Measurements from ENCODE around the gene PNMA6E.

The PNMA6E gene

GRCh38 chrX:153380691-153381090 is 20.5 kb downstream of the PNMA6E start:
- DNase-seq (ENCODE audit: low spot score) = no peak

GRCh38 chrX:153379971-153380581 is 21.1 kb downstream of the PNMA6E start:
- no peak for DNase-seq (ENCODE audit: low spot score)
- no peak for TF ChIP-seq CTCF (IDR thresholded peaks at IDR 0.05; ENCODE audit: extremely low read depth, missing control alignments)

More at GRCh38 chrX:153380691-153381090, 20.5 kb downstream of the PNMA6E start:
- TF ChIP-seq CTCF (IDR thresholded peaks at IDR 0.05; ENCODE audit: extremely low read depth, missing control alignments) = no peak

GRCh38 chrX:153379508-153379907 is 21.6 kb downstream of the PNMA6E start:
- DNase-seq (ENCODE audit: low spot score) = no peak
- no peak for TF ChIP-seq CTCF (IDR thresholded peaks at IDR 0.05; ENCODE audit: extremely low read depth, missing control alignments)

- no peak for TF ChIP-seq CTCF (IDR thresholded peaks at IDR 0.05; ENCODE audit: extremely low read depth, missing control alignments)
- DNase-seq (ENCODE audit: low spot score) = no peak
Observed at GRCh38 chrX:153378607-153379006, 22.5 kb downstream of the PNMA6E start.

GRCh38 chrX:153377727-153378126 is 23.4 kb downstream of the PNMA6E start:
- no peak for DNase-seq (ENCODE audit: low spot score)

GRCh38 chrX:153375571-153375970 is 25.6 kb downstream of the PNMA6E start:
- TF ChIP-seq CTCF (IDR thresholded peaks at IDR 0.05; ENCODE audit: extremely low read depth, missing control alignments) = no peak

More at GRCh38 chrX:153377727-153378126, 23.4 kb downstream of the PNMA6E start:
- no peak for TF ChIP-seq CTCF (IDR thresholded peaks at IDR 0.05; ENCODE audit: extremely low read depth, missing control alignments)

GRCh38 chrX:153374426-153374825 is 26.7 kb downstream of the PNMA6E start:
- no peak for DNase-seq (ENCODE audit: low spot score)
- TF ChIP-seq CTCF (IDR thresholded peaks at IDR 0.05; ENCODE audit: extremely low read depth, missing control alignments) = no peak

More at GRCh38 chrX:153375571-153375970, 25.6 kb downstream of the PNMA6E start:
- no peak for DNase-seq (ENCODE audit: low spot score)
